A673 (cell line): ENCODE results near the gene GPR157.

Source experiments
- EZH2 ChIP-seq: fragments of 200-600 bp; sonication (generic); IDR thresholded peaks from 2 replicates; pipeline ENCODE4 v1.6.1; 2017; ENCODE audit warnings: borderline replicate concordance, low read depth, mild to moderate bottlenecking, mixed read lengths, antibody characterized with exemption, low read length; ENCODE audit not compliant: poor library complexity, severe bottlenecking
- TF ChIP-seq, protein P1 (sequence below): fragments of 300-800, 200-600 bp; sonication (generic); conservative IDR thresholded peaks from 2 replicates; pipeline ENCODE4 v1.5.1; 2017; ENCODE audit warnings: low read depth, mild to moderate bottlenecking, antibody characterized with exemption, low read length, moderate library complexity, mixed read lengths

DNA sequence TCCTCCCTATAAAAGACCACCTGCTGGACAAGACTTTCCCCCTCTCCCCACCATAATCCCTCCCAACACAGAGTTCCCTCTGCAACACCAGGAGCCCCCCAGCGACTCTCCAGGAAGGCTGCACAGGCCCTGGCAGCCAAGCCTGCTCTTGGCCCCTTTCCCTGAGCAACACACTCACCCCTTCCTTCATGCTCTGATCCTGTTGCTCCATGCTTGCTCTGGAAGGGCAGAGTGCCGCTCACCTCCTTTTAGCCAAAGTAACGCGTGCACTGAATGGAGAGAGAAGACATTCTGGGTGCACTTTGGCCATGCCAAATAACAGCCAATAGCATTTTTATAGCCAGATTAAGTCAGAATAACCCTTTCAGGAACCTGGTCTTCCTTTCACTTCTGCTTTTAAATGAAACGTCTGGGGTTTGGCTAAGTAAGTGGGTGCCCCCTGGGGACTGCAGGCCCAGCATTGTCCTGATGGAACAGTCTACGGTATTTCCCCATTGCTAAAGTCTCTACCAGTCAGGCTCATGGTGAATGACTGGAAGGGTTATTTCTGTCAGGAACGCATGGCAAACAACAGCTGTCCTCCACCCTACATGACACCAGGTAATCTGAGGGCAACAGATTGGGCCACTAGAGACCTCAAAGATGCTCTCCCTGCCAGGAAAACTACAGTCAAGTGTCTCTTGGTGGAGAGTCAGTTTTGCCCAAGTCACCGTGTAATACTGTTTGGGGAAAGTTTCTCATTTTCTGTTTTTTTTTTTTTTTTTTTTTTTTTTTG lies 59.4 kb downstream of the GPR157 start, which contains the start of gene SLC2A5:
- no peak for TF ChIP-seq EZH2
- TF ChIP-seq, protein P1, sequence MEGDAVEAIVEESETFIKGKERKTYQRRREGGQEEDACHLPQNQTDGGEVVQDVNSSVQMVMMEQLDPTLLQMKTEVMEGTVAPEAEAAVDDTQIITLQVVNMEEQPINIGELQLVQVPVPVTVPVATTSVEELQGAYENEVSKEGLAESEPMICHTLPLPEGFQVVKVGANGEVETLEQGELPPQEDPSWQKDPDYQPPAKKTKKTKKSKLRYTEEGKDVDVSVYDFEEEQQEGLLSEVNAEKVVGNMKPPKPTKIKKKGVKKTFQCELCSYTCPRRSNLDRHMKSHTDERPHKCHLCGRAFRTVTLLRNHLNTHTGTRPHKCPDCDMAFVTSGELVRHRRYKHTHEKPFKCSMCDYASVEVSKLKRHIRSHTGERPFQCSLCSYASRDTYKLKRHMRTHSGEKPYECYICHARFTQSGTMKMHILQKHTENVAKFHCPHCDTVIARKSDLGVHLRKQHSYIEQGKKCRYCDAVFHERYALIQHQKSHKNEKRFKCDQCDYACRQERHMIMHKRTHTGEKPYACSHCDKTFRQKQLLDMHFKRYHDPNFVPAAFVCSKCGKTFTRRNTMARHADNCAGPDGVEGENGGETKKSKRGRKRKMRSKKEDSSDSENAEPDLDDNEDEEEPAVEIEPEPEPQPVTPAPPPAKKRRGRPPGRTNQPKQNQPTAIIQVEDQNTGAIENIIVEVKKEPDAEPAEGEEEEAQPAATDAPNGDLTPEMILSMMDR = no peak
